Astrocyte (in vitro differentiated cells and primary cell): ENCODE measurements around the gene IRAG1. TPM values are rescaled to one million over a fixed set of nuclear protein-coding genes. Genes with fewer than 3 reads are reported as not detected.

Source experiments
- DNase-seq: peaks from one replicate; pipeline ENCODE4 v3.0.0-alpha.2; 2010; ENCODE audit warnings: low read depth
- FAIRE-seq: peaks from 2 replicates; lab custom pipeline; 2011; peaks lifted over from hg19 to GRCh38; lab: Jason Lieb, UNC
- H2AFZ ChIP-seq: 2 replicates; pipeline ENCODE4 v1.6.0; 2012; ENCODE audit warnings: low read depth, low read length, inconsistent platforms
- H3K27ac ChIP-seq: 2 replicates; pipeline ENCODE4 v1.5.1; 2011; ENCODE audit warnings: low read depth, low read length, inconsistent platforms
- H3K27me3 ChIP-seq: 2 replicates; pipeline ENCODE4 v1.6.0; 2011; ENCODE audit warnings: low read length, inconsistent platforms; ENCODE audit not compliant: insufficient read depth
- H3K36me3 ChIP-seq: 2 replicates; pipeline ENCODE4 v1.5.1; 2011; ENCODE audit warnings: low read length, inconsistent platforms; ENCODE audit not compliant: insufficient read depth
- H3K4me1 ChIP-seq: 2 replicates; pipeline ENCODE4 v1.5.1; 2011; ENCODE audit warnings: low read length, inconsistent platforms; ENCODE audit not compliant: insufficient read depth
- H3K4me2 ChIP-seq: 2 replicates; pipeline ENCODE4 v1.6.0; 2012; ENCODE audit warnings: low read length, inconsistent platforms
- H3K4me3 ChIP-seq: 2 replicates; pipeline ENCODE4 v1.5.1; 2011; ENCODE audit warnings: low read depth, mild to moderate bottlenecking, low read length, inconsistent platforms; ENCODE audit not compliant: insufficient read depth
- H3K79me2 ChIP-seq: 2 replicates; pipeline ENCODE4 v1.6.0; 2012; ENCODE audit warnings: mild to moderate bottlenecking, low read length, inconsistent platforms; ENCODE audit not compliant: insufficient read depth
- H3K9ac ChIP-seq: 2 replicates; pipeline ENCODE4 v1.6.0; 2012; ENCODE audit warnings: mild to moderate bottlenecking, low read length, inconsistent platforms
- H3K9me3 ChIP-seq: 2 replicates; pipeline ENCODE4 v1.5.1; 2012; ENCODE audit warnings: low read depth, mild to moderate bottlenecking, low read length, inconsistent platforms; ENCODE audit not compliant: insufficient read depth
- H4K20me1 ChIP-seq: 2 replicates; pipeline ENCODE4 v1.6.0; 2012; ENCODE audit warnings: low read length, inconsistent platforms; ENCODE audit not compliant: insufficient read depth
- H3K27ac Mint-ChIP-seq: one replicate; pipeline ENCODE4 v1.8.0; 2021; ENCODE audit warnings: mild to moderate bottlenecking, mixed read lengths; ENCODE audit not compliant: unreplicated experiment
- H3K27me3 Mint-ChIP-seq: one replicate; pipeline ENCODE4 v1.8.0; 2021; ENCODE audit warnings: low read depth, mixed read lengths; ENCODE audit not compliant: unreplicated experiment
- H3K36me3 Mint-ChIP-seq: one replicate; pipeline ENCODE4 v1.8.0; 2021; ENCODE audit warnings: low read depth, mixed read lengths; ENCODE audit not compliant: unreplicated experiment
- H3K4me1 Mint-ChIP-seq: one replicate; pipeline ENCODE4 v1.8.0; 2021; ENCODE audit warnings: low read depth, mixed read lengths; ENCODE audit not compliant: unreplicated experiment
- H3K4me3 Mint-ChIP-seq: one replicate; pipeline ENCODE4 v1.8.0; 2021; ENCODE audit warnings: mild to moderate bottlenecking, moderate library complexity, mixed read lengths; ENCODE audit not compliant: unreplicated experiment
- H3K9me3 Mint-ChIP-seq: one replicate; pipeline ENCODE4 v1.8.0; 2021; ENCODE audit warnings: mild to moderate bottlenecking, mixed read lengths; ENCODE audit not compliant: unreplicated experiment
- EZH2 ChIP-seq: IDR thresholded peaks from 2 replicates; pipeline ENCODE4 v1.6.1; 2012; ENCODE audit warnings: mild to moderate bottlenecking, low read length, inconsistent platforms; ENCODE audit not compliant: insufficient read depth
- total RNA-seq: library from RNA; stranded (reverse); gene quantifications from 2 replicates; pipeline ENCODE4 v1.2.1, GENCODE V29; 2021
- TF ChIP-seq, protein P1 (sequence below): IDR thresholded peaks from 2 replicates; pipeline ENCODE4 v1.5.1; 2011; ENCODE audit warnings: low read depth, mild to moderate bottlenecking, inconsistent platforms, low read length, moderate library complexity; ENCODE audit not compliant: insufficient read depth

The IRAG1 gene
- total RNA-seq, 1 donor from 2014 or later, result 3.7 TPM

DNA sequence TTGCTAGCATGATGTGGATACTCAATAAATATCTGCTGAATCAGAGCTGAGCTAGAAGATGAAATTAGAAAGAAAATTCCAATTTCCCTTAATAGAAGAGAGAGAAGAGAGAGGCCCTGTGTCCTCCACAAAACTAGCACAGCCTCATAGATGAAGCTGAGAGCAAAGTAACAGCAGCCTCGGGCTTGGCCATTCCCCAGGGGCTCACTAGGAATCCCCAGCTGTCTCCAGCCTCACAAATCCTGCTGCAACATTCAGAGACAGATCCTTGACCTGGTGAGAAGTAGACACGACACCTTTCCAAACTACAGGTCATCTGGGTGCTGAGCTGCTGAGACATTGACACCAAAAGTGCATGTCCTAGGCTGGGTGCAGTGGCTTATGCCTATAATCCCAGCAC lies 26.1 kb upstream of the IRAG1 start:
- Mint-ChIP-seq H3K4me1 (peaks cover 16% of the 10 kb centered on the region), H3K4me3 (no peak overlapping the region), H3K9me3 (peaks cover 5% of the 10 kb centered on the region), H3K27ac (no peak overlapping the region), H3K36me3 (peaks cover 6% of the 10 kb centered on the region), H3K27me3 (peaks cover 41% of the 10 kb centered on the region)
- Histone ChIP-seq H3K9me3 (no peaks in the 10 kb centered on the region), H3K4me2 (no peak overlapping the region), H3K36me3 (no peaks in the 10 kb centered on the region), H3K79me2 (no peaks in the 10 kb centered on the region), H3K4me3 (no peak overlapping the region), H3K27ac (no peak overlapping the region), H4K20me1 (no peaks in the 10 kb centered on the region), H2AFZ (no peak overlapping the region), H3K27me3 (peaks cover 5% of the 10 kb centered on the region), H3K4me1 (peaks cover 7% of the 10 kb centered on the region), H3K9ac (no peak overlapping the region)
- DNase-seq (no peak), FAIRE-seq (no peak)
- TF ChIP-seq, protein P1, sequence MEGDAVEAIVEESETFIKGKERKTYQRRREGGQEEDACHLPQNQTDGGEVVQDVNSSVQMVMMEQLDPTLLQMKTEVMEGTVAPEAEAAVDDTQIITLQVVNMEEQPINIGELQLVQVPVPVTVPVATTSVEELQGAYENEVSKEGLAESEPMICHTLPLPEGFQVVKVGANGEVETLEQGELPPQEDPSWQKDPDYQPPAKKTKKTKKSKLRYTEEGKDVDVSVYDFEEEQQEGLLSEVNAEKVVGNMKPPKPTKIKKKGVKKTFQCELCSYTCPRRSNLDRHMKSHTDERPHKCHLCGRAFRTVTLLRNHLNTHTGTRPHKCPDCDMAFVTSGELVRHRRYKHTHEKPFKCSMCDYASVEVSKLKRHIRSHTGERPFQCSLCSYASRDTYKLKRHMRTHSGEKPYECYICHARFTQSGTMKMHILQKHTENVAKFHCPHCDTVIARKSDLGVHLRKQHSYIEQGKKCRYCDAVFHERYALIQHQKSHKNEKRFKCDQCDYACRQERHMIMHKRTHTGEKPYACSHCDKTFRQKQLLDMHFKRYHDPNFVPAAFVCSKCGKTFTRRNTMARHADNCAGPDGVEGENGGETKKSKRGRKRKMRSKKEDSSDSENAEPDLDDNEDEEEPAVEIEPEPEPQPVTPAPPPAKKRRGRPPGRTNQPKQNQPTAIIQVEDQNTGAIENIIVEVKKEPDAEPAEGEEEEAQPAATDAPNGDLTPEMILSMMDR, result no peak
- TF ChIP-seq EZH2, result no peak

DNA sequence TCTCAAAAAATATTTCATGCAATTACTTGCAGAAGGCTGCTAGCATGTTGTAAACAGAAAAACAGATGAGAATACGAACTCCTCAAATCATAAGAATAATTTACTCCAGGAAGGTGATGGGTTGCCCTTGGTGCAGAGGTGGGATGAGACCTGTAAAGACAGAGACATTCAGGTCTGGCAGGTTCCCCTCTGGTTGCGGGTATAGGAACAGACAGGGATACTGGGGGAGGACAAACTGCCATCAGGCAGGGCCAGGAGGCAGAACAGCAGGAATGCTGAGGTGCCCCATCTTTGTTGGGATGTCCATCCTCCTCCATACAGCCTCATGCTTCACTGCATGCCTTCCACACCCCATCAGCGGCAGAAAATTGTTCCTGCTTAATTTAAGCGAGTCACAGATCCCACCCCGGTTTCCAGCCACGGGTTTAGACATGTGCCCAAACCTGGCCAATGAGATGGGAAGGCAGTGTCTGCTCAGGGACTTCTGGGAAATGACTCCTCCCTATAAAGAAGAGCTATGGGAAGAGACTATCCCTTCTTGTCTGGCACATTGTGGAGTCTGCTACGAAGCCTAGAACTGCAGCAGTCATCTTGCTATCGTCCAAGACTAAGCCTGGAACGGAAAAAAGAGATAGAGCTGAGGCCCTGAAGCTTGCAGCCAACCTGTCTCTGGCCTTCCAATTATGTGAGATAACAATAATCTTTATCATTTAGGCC lies 23.1 kb upstream of the IRAG1 start:
- Histone ChIP-seq H4K20me1 (no peaks in the 10 kb centered on the region), H3K4me1 (peaks cover 7% of the 10 kb centered on the region), H3K36me3 (no peaks in the 10 kb centered on the region), H3K4me2 (no peak overlapping the region), H3K9ac (no peak overlapping the region), H3K79me2 (no peaks in the 10 kb centered on the region), H3K9me3 (no peaks in the 10 kb centered on the region), H3K27me3 (peaks cover 5% of the 10 kb centered on the region), H3K27ac (no peak overlapping the region), H3K4me3 (no peak overlapping the region), H2AFZ (no peak overlapping the region)
- no peak overlapping the region for H3K27ac Mint-ChIP-seq
- no peak for DNase-seq
- no peak for FAIRE-seq
- no peak overlapping the region for H3K4me3 Mint-ChIP-seq
- H3K27me3 Mint-ChIP-seq, result peaks cover 40% of the 10 kb centered on the region
- peaks cover 5% of the 10 kb centered on the region for H3K9me3 Mint-ChIP-seq
- peaks cover 2% of the 10 kb centered on the region for H3K36me3 Mint-ChIP-seq
- no peak for TF ChIP-seq EZH2
- peaks cover 16% of the 10 kb centered on the region for H3K4me1 Mint-ChIP-seq

DNA sequence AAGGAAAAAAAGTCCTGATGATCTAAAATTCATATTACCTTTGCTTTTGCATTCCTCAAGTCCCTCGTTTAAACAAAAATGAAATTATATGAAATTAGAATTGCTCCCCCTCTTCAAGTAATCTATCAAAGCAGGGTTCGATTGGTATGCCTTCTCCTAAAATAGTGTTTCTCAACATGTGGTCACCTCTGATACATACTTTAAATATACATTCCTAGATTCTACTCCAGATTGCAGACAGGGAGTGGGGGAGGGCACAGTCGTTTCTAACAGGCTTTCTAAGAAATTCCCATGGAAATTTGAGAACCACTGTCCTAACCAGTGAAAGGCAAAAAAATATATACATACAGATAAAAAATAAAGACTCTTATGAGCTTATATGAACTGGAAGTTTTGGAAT lies 22.6 kb upstream of the IRAG1 start:
- Mint-ChIP-seq H3K4me1 (peaks cover 16% of the 10 kb centered on the region), H3K36me3 (no peaks in the 10 kb centered on the region), H3K9me3 (peaks cover 5% of the 10 kb centered on the region), H3K4me3 (no peak overlapping the region), H3K27me3 (peaks cover 34% of the 10 kb centered on the region), H3K27ac (no peak overlapping the region)
- no peaks in the 10 kb centered on the region for H3K9me3 ChIP-seq
- H2AFZ ChIP-seq, result no peak overlapping the region
- H3K4me3 ChIP-seq, result no peak overlapping the region
- FAIRE-seq (no peak), DNase-seq (peak; percentile 33)
- no peak overlapping the region for H3K9ac ChIP-seq
- no peaks in the 10 kb centered on the region for H4K20me1 ChIP-seq
- H3K4me2 ChIP-seq, result peak overlapping the region; percentile 9
- TF ChIP-seq EZH2, result no peak
- TF ChIP-seq, protein P1, result no peak
- peaks cover 7% of the 10 kb centered on the region for H3K4me1 ChIP-seq
- peaks cover 5% of the 10 kb centered on the region for H3K27me3 ChIP-seq
- H3K36me3 ChIP-seq, result no peaks in the 10 kb centered on the region
- H3K79me2 ChIP-seq, result no peaks in the 10 kb centered on the region
- H3K27ac ChIP-seq, result no peak overlapping the region
